WERI-Rb-1 (cell line): ENCODE measurements around the gene NFKBIB.
"Not testable (repeated sequence)": the region's sequence is repeated elsewhere in the genome, so short reads cannot be mapped to it uniquely, and the experiment has no call there.

Experiments used
- DNase-seq: peaks from one replicate; pipeline ENCODE4 v3.0.0-alpha.2; 2020
- H3K27ac ChIP-seq: fragments of 250-450 bp; sonication (Bioruptor Pico); 2 replicates; pipeline ENCODE4 v1.5.1; 2020; ENCODE audit warnings: mild to moderate bottlenecking, moderate library complexity
- H3K27me3 ChIP-seq: fragments of 250-450 bp; sonication (Bioruptor Pico); 2 replicates; pipeline ENCODE4 v1.5.1; 2021; ENCODE audit warnings: mild to moderate bottlenecking, low read depth, moderate library complexity; ENCODE audit not compliant: insufficient read depth, severe bottlenecking
- H3K36me3 ChIP-seq: fragments of 250-450 bp; sonication (Bioruptor Pico); 2 replicates; pipeline ENCODE4 v1.5.1; 2020; ENCODE audit warnings: mild to moderate bottlenecking, moderate library complexity
- H3K4me3 ChIP-seq: 2 replicates; pipeline ENCODE4 v1.5.1; 2011; ENCODE audit warnings: low read depth, mild to moderate bottlenecking, control low read depth, low read length
- H3K9me3 ChIP-seq: fragments of 250-450 bp; sonication (Bioruptor Pico); 2 replicates; pipeline ENCODE4 v1.5.1; 2021; ENCODE audit warnings: mild to moderate bottlenecking, moderate library complexity; ENCODE audit not compliant: severe bottlenecking
- CTCF ChIP-seq: IDR thresholded peaks from 2 replicates; pipeline ENCODE4 v1.5.1; 2011; ENCODE audit warnings: low read depth, mild to moderate bottlenecking, control low read depth, inconsistent platforms, low read length

NFKBIB gene

DNA sequence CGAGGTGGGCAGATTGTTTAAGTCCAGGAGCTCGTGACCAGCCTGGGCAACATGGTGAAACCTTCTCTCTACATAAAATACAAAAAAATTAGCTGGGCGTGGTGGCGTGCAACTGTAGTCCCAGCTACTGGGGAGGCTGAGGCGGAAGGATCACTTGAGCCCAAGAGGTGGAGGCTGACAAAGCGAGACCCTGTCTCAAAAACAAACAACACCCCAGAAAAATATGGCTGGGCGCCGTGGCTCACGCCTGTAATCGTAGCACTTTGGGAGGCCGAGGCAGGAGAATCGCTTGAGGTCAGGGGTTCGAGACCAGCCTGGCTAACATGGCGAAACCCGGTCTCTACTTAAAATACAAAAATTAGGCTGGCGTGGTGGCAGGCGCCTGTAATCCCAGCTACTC, 46.6 kb upstream of the NFKBIB start:
- no peaks in the 10 kb centered on the region for H3K27me3 ChIP-seq
- H3K4me3 ChIP-seq: peak overlapping the region; percentile 89; the same call in 1 of the 2 replicates
- peaks cover 12% of the 10 kb centered on the region for H3K36me3 ChIP-seq
- TF ChIP-seq CTCF: no peak
- H3K9me3 ChIP-seq: no peaks in the 10 kb centered on the region
- peak overlapping the region; percentile 86; the same call in 1 of the 2 replicates for H3K27ac ChIP-seq
- DNase-seq: no peak

DNA sequence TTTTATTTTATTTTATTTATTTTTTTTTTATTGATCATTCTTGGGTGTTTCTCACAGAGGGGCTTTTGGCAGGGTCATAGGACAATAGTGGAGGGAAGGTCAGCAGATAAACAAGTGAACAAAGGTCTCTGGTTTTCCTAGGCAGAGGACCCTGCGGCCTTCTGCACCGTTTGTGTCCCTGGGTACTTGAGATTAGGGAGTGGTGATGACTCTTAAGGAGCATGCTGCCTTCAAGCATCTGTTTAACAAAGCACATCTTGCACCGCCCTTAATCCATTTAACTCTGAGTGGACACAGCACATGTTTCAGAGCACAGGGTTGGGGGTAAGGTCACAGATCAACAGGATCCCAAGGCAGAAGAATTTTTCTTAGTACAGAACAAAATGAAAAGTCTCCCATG, 44.8 kb upstream of the NFKBIB start:
- H3K27ac ChIP-seq: peak overlapping the region; percentile 65
- DNase-seq: peak; percentile 39
- H3K27me3 ChIP-seq, H3K36me3 ChIP-seq, H3K9me3 ChIP-seq, H3K4me3 ChIP-seq: not testable (repeated sequence)

DNA sequence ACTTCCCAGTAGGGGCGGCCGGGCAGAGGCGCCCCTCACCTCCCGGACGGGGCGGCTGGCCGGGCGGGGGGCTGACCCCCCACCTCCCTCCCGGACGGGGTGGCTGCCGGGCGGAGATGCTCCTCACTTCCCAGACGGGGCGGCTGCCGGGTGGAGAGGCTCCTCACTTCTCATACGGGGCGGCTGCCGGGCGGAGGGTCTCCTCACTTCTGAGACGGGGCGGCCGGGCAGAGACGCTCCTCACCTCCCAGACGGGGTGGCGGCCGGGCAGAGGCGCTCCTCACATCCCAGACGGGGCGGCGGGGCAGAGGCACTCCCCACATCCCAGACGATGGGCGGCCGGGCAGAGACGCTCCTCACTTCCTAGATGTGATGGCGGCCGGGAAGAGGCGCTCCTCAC, 44.0 kb upstream of the NFKBIB start:
- H3K27me3 ChIP-seq, H3K36me3 ChIP-seq, H3K9me3 ChIP-seq, DNase-seq, H3K27ac ChIP-seq, H3K4me3 ChIP-seq: not testable (repeated sequence)

DNA sequence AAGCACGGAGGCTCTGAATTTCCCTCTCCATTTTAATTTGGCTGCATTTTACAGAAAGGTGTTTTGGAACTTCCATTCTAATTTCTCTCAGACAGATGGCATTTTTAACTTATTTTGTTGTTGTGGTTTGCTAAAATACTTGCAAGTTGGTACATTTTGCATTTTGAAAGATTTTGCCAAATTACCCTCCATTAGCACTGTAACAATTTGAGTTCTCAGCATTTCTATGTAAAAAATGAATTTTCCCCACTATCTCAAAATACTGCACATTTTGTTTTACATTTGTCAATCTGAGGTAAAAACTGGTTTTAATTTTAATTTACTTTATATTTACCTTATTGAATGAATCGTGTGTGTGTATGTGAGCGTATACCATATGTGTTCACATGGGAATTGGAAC, 43.0 kb upstream of the NFKBIB start:
- Histone ChIP-seq H3K36me3 (no peaks in the 10 kb centered on the region), H3K9me3 (no peaks in the 10 kb centered on the region), H3K27me3 (no peaks in the 10 kb centered on the region), H3K4me3 (no peak overlapping the region), H3K27ac (no peak overlapping the region)
- TF ChIP-seq CTCF: no peak
- DNase-seq: no peak

DNA sequence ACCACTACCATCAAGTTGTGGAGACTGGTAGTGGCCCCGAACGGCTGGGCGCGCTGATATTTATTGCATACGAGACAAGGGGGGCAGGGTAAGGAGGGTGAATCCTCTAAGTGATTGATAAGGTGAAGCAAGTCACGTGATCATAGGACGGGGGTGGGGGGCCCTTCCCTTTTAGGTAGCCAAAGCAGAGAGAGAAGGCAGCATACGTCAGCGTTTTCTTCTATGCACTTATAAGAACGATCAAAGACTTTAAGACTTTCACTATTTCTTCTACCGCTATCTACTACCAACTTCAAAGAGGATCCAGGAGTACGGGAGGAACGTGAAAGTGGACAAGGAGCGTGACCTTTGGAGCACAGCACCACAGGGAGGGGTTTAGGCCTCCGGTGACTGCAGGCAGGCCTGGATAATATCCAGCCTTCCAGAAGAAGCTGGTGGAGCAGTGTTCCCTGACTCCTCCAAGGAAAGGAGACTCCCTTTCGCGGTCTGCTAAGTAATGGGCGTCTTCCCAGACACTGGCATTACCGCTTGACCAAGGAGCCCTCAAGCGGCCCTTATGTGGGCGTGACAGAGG, 40.1 kb upstream of the NFKBIB start:
- H3K4me3 ChIP-seq, DNase-seq, H3K27me3 ChIP-seq, H3K36me3 ChIP-seq, H3K9me3 ChIP-seq, H3K27ac ChIP-seq: not testable (repeated sequence)

- Histone ChIP-seq H3K27ac (no peak overlapping the region), H3K36me3 (no peaks in the 10 kb centered on the region), H3K27me3 (no peaks in the 10 kb centered on the region), H3K9me3 (no peaks in the 10 kb centered on the region), H3K4me3 (no peak overlapping the region)
- TF ChIP-seq CTCF: no peak
- DNase-seq: no peak
Observed at GRCh38 chr19:38861368-38861767, 38.4 kb upstream of the NFKBIB start.

- no peak for DNase-seq
Observed at GRCh38 chr19:38862321-38863059, 37.3 kb upstream of the NFKBIB start.

More at GRCh38 chr19:38862321-38863059, 37.3 kb upstream of the NFKBIB start:
- no peak overlapping the region for H3K27ac ChIP-seq
- no peaks in the 10 kb centered on the region for H3K9me3 ChIP-seq
- no peak for TF ChIP-seq CTCF
- H3K4me3 ChIP-seq: no peak overlapping the region
- no peaks in the 10 kb centered on the region for H3K27me3 ChIP-seq
- H3K36me3 ChIP-seq: no peaks in the 10 kb centered on the region
